Activated CD8-positive, alpha-beta memory T cell treated with anti-CD3 and anti-CD28 coated beads for 1 hour (primary cell): ENCODE results near the gene ROR1.

Source experiments
- DNase-seq, 2 donors: peaks; one replicate each; pipeline ENCODE4 v3.0.0-alpha.2; 2020; ENCODE audit warnings: low read depth in 1 of 2; ENCODE audit errors: extremely low read depth in 1 of 2

Gene ROR1

DNA sequence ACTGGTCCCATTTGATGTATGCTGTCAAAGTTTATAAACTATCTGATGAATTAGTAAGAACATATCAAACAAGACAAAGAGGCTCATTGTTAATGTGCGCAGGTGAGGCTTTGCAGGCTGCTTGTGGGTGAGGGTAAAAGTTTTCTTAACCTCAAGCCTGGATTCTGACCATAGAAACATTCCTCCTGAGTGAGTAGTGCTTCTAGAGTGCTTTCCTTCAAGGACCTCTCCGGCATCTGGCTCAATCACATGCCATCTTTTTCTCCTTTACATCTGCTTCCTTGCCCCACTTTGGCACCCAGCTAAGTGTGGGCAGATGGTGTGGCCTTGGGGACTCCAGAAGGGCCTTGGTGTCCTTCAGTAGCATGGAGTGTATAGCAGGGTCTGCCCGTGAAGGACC is 104.0 kb downstream of the ROR1 start:
- DNase-seq: no peak

DNA sequence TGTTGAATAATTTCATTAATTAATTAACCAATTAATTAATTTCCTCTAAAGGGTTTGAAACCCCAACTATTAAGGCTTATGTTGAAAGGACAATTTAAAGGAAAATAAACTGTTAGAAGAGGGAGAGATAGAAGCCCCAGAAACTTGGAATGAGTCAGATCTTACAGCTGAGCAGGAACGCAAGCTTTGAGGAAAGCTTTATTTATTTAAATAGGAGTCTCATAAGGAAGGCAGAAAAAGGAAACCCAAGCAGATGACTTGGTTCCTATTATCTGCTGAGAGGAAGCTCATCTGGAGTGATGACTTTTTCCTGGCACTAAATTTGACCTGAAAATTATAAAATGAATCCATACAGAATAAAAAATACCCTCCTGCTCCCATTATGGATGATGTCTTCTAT is 105.1 kb downstream of the ROR1 start:
- DNase-seq: no peak

DNA sequence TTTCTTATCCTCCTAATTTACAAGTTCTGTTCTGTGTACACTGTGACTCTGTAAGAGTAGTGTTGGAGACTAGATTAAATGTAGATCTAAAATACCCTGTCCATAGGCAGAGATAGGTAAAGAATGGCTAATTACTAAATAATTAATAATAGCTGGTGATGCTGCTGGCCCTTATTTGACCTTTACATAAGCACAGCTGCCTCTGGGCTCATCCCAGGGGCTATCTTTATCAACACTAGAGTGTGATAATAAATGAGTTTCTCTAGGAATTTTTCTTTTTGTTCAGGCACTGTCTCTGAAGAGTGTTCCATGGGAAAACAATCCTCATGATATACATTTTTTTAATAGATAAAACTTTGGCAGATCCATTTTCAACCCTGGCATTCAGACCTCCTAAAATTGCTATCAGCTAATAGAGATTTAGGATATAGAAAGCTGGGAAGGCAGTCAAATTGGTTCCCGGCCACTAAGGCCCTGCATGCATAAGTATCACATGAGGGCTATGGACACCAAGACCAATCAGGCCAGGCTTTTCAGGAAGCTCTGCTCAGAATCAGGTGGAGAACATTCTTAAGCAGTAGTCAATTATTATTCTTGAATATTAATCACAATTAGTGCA is 107.2 kb downstream of the ROR1 start:
- DNase-seq: no peak

DNA sequence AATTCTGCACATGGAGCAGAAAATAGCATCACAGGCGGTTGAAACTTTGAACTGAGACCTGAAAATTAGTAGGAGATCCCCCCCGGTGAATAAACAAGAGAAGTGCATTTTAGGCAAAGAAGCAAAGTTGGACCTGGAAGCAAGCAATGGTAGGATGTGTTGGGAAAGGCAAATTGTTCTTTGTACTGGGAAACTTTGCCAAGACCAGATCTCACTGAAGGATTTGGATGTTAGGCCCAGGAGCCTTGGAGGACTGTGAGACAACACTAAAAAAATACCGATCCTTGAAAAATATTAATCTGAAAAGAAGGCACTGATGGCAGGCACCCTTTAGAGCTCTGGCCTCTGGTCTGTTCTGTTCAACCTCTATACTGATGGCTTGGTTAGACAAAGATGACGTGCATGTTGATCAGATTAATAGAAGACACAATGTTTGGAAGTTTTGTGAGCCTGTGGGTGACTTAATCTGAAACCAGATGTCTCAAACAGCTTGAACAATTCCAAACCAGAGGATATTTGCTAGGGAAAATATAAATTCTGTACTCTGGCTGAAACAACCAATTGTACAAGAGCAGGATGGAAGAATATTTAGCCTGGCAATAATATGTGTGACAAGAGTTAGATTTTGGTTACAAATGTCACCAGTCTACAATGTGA is 108.4 kb downstream of the ROR1 start:
- DNase-seq: no peak

DNA sequence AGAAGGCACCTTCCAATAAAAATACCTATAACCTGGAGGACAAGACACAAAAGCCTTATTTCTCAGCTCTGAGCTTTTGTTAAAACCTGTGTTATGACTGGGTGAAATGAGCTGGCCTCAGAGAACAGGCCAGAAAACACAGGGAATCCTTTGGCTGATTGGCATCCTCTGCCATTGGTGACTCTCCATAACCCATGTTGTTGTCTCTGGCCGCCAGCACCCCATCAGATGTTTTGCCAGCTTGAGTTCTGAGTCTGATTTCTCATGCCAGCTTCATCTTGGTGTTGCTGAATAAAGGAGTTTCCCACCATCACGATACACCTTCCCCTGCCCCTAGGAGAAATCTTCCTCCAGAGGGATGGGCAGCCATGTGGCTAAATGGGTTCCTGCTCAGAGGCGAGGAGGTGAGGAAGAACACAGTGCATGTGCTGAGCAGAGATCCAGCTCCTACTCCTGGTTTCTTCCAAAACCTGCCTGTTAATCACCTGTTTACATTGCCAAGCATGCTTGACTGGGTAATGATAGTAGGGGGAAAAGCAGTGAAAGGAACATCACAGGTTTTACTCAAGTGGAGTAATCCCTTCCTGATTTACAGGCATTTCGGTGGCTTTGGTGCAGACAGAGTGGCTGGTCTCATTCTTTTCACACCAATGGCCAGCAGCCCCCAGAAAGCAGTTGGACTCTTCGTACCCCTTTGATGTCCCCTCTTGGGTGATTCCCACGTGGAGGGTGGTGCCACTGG is 109.8 kb downstream of the ROR1 start:
- no peak for DNase-seq

DNA sequence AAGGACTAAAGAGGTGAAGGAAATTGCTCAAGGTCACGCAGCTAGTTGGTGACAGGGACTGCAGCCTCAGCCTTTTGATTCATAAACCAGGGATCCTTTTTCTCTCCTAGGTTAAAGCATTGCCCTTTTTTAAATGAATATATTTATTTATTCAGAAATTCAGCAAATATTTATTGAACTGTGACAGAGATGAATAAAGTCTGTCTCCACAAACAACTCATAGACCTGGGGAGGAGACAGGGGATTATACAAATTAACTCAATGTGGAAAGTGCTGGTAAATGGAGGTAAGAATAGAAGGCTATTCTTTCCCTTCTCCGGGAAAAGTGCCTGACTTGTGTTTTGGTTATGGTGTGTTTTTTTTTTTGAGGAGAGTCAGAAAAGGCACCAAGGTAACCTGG is 110.7 kb downstream of the ROR1 start:
- DNase-seq: no peak

DNA sequence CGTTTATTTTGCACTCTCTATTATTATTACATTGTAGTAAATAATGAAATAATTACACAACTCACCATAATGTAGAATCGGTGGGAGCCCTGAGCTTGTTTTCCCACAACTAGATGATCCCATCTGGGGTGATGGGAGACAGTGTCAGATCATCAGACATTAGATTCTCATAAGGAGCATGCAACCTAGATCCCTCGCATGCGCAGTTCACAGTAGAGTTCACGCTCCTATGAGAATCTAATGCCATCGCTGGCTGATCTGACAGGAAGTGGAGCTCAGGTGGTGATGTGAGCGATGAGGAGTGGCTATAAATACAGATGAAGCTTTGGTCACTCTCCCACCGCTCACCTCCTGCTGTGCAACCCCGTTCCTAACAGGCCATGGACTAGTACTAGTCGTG is 112.1 kb downstream of the ROR1 start:
- DNase-seq: no peak

DNA sequence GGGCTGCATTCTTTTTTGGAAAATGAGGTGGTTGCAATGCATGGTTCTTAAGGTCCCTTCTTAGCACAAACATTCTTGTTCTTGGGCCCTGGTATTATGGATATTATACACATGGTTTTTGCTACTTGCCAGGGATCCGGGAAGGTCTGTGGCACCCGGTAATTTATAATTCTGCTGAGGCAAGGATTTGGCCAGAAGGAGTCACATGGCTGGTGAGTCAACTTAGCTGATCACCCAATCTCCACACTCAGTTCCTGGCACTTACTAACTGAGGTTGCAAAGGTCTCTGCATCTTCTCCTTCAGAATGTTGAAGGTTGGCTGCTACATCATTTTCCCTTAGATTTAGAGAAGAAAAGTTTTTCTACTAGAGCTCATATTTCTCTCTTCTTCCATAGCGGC is 112.5 kb downstream of the ROR1 start:
- DNase-seq: no peak

DNA sequence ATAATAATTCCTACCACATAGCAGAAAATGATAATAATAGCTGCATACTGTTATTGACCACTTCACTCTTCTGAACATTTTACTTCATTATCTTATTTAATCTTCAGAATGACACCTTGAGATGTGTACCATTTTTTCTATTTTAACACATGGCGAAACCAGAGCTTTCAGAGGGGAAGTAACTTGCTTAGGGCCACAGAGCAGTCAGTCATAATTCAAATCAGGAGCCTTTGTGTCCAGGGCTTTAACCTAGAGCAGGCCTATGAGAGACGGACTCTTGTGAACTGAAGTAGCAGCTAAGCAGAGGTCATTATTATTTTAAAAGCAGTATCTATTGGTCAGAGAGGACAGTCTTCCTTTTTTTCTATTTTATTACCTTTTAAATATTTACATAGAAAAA is 114.0 kb downstream of the ROR1 start:
- no peak for DNase-seq

DNA sequence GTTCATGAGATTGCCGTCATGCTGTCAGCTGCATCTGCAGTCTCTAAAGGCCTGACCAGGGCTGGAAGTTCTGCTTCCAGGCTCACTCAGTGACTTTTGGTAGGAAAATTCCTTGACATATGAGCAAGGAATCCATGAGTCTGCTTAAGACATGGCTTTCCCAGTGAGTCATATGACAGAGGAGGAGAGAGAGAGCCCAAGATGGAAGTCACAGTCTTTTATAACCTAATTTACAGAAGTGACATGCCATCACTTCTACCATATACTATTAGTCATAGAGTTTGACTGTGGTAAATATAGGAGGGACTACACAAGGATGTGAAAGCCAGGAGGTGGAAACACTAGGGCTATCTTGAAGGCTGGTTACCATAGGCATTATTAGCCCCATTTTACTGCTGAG is 115.2 kb downstream of the ROR1 start:
- no peak for DNase-seq

DNA sequence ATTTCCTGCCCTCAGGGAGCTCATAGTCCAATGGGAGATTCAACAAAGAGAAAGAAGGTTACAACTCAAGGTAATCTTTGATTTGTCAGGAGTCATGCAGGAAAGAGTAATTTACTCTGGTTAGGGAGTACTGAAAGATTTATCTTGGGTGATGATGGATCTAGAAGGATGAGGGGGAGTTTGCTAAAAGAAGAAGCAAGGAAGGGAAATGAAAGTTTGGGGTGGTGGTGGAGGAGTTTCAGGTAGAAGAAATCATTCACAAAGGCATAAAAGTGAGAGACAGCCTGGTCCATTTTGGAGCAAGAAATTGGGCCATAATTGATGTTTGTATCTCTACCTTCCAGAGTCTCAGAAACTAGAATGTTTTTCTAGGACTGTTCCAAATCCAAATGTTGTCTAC is 116.7 kb downstream of the ROR1 start:
- DNase-seq: no peak

DNA sequence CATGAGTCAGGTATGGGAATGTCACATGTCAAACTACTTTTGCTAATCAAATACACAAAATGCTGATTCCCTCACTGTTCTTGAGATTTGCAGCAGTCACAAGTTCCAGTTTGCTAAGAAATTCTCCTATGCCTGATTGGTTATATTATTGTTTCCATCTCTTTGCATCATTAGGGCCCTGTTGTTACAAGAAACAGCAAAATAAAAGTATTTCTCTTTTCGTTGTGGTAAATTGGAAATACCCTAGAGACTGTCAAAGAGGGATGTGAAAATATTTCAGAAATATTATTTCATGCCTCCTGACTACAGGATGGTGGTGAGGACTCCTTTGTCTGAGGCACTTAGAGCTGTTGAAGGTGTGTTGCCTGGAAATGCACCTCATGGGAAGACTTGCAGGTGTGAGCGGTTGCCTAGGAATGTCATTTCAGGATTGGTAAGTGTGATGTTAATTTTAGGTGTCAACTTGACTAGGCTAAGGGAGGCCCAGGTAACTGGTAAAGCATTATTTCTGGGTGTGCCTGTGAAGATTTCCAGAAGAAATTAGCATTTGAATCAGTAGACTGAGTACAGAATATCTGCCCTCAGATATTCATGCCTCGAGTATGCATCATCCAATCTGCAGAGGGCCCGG is 117.4 kb downstream of the ROR1 start:
- DNase-seq: no peak

DNA sequence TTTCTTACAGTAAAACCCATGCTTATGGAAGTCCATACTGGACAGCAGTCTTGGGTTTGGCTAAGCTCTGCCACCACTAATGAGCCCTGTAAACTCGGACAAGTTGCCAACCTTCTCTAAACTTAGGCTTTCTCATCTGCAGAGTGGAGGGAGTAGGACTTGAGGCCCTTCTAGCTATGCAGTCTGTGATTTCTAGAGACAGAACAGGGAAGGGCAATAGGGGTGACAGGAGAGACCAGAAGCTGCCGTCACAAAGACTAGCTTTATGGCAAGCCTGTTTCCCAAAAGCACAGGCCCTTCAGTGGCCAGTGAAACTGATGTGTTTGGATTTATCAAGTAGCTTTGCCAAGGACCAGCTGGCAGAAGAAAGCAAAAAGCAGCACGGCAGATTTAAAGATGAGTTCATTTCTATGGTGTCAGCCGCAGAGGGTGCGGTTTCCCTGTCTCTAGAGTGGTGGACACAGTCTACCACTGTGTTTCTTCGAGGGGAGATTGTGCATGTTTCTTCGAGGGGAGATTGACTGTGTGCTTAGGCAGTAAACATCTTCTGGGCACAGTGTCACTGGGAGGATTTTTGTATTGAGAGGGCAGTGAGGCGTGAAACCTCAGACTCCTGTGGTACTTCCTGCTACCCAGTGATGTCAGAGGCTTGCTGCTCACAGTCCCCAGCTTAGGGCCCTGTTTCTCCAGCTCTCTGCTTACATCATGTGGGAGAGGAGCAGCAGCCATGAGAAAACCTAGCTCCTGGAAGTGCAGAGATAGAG is 119.0 kb downstream of the ROR1 start:
- no peak for DNase-seq

DNA sequence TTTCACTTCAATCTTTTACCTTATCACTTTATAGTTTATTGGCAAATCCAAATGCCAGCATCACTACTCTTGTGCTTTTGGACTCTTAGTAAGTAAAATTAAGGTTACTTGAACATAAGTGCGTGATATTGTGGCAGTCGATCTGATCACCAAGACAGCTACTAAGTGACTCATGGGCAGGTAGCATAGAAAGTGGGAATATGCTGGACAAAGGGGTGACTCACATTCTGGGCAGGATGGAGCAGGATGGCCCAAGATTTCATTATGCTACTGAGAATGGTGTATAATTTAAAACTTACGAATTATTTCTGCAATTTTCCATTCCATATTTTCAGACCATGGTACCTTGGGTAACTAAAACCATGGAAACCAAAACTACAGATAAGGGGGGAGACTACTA is 120.2 kb downstream of the ROR1 start:
- DNase-seq: no peak

DNA sequence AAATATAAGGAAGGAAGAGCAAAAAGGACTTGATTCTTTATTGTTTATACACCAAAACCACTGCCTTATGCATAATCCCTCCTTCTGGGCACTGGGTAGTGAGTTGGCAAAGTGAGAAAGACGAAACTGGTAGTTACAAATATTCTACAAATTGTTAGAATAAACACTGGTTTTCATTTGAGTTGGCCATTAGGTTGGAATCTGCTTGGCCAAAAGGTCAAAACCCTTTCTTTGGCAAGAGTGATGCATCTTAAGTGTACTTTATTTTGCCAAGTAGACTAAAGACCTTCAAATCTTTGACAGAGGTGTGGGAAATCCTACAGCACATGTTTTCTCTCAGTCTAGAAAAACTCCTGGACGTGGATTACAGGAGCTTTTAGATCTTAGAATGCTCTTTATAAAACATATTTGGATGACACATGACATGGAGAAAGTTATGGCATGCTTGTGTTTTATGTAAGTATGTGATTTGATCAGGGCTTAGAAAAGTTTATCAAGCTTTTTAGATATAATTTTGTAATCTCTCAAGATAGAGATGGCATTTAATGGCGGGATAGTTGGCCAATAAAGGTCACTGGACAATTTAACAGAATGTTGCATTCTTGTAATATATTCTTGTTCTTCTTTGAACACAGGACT is 120.9 kb downstream of the ROR1 start:
- no peak for DNase-seq

DNA sequence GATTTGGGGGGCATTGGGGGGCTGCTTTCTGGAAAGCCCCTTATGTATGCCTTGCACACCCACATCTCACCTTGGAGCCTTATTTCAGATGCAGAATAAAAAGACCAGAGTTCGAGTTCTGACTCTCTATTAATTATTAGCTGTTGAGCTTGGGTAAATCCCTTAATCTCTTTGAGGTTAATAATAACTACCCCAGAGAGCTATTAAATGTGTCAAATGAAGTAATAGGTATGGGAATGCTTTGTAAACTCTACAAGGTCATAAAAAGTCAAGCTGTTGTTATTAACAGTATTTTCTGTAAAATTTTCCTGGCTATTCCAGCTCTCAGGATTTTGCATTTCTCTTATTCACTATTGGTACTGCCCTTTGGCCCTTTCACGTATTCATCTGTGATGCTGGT is 122.9 kb downstream of the ROR1 start:
- DNase-seq: no peak

DNA sequence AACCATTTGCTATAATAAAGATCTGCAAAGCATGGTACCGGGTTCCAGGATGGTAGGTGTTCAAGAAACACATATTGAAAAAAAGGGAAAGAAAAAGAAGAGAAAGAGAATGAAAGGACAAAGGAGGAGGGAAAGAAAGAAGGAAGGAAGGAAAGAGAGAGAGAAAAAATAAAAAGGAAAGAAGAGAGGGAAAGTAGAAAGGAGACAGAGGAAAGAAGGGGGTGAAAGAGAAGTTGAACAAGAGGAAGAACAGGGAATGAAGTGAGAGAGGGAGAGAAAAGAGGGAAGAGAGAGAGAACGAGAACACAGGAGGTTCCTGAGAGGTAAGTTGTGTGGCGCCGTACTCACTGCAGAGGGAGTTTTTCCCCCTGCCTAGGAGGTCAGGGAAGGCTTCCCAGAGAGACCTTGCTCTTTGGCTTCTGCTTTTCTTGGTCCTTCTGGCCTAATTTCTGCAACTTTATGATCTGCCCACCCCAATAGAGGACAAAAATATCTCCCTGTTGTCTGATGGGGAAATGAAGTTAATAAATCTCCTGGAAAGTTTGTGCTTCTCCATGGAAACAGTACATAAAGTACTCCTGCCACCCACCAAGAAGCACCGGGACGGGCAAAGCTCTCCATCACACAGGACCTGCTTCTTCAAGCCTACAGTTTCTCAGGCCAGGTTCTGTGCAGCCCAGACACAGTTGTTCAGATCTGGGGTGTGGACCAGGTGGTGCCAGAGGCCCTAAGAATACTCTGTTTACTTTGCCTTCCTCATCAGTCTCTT is 124.8 kb downstream of the ROR1 start:
- no peak for DNase-seq

DNA sequence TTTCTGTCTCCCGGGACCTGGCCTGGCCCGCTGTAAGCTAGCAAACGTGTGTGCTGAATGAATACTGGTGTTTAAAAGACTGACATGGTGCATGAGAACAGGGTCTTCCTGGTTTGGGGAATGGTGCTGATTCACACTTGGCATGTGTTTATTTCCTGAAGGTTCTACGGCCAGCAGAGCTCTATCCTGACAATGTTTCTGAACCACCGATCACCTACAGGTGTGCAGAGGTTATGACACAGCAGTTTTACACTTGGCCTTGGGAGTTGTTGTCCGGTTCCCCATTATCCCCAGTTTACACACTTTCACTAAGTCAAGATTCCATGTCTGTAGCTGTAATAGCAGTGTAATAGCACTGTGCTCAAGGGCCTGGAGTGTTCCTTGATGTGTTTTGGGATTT is 127.3 kb downstream of the ROR1 start:
- no peak for DNase-seq

DNA sequence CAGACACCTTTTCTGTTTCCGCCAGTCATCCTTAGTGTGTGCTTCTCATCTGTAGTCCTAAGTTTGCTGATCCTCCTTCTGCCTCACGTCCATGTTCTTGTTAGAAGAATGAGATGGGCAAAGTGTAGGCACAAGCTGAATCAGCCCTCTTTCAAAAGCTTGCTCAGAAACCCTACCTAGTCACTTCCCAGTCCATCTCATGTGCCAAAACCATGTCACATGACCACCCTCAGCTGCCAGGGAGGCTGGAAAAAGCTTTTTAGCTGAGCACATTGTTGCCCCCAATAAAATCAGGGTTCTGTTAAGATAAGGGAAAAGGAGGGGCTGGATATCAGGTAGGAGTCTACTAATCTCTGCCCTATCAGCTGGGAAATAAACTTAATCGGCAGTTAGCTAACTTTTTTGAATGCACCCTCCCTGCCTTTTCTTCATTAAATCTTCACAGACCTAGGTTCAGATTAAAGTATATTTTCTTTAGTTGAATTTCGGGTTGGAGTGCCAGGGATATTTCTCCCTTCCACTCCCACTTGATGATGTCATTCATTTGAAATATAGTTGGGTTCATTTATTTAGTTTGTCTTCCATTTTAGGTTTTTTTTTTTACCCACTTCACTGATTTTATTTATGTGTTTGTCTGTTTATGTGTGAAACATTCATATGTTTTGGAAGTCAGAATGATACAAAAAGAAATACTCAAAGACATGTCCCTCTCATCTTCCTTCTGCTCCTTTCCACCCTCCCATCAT is 129.2 kb downstream of the ROR1 start:
- no peak for DNase-seq
